Adipose tissue (tissue), 3 donors: Measurements from ENCODE around the gene PNPLA7. TPM values are rescaled to one million over a fixed set of nuclear protein-coding genes. Genes with fewer than 3 reads are reported as not detected.
"Not testable (repeated sequence)": the region's sequence is repeated elsewhere in the genome, so short reads cannot be mapped to it uniquely, and the experiment has no call there.

ENCODE experiments used
- H3K27ac ChIP-seq: one replicate; pipeline ENCODE4 v1.5.1; 2013; ENCODE audit warnings: low read depth, low read length
- WGBS, 3 donors: extraction: QIAGEN DNeasy Blood & Tissue Kit; methylation state at CpG; one replicate each; pipeline ENCODE4 v1.1.7; 2013; 5-methylcytosine and 5-hydroxymethylcytosine counted together
- polyA plus RNA-seq, 3 donors: library from polyadenylated mRNA; stranded (reverse); fragments of 200-250 nt; gene quantifications; one replicate each; pipeline ENCODE4 v1.2.3, GENCODE V29; 2013
- donor health status: healthy with polysubstance abuse.
- donor health status: Bipolar disorder and iron deficiency.
- donor health status: healthy.

PNPLA7 gene
- polyA plus RNA-seq = 10 to 100 TPM in 2 of 3 donors, 1 to 10 TPM in 1; 6.8 to 23.4 (median 22.3) TPM

DNA sequence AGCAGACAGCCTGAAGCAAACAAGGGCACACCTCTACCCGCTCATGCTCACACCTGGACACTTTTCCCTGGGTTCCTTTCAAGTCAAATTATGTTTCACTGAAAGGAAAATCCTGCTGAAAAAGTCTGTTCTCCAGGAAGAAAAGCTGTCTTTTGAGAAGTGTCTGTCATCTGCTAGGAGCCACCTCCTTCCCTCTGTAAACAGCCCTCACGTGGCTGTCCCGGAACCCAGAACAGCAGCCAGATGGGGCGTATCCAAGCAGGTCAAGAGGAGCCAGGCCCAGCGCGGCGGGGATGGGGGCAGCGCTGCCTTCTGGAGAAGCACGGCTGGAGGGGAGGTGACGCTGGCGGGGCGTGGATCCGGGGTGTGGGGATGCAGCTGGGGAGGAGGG lies at the start of gene PNPLA7:
TSS of gene PNPLA7 (minus strand) at position 172 of the 391 bp plus-strand sequence. CDS start 205 bp downstream, outside the sequence.
- H3K27ac ChIP-seq = no peak within 1 kb of the TSS
- WGBS, 3 donors = 1 to 4% (median 2%) methylated on average over 12 to 13 of the region's 13 CpGs

DNA sequence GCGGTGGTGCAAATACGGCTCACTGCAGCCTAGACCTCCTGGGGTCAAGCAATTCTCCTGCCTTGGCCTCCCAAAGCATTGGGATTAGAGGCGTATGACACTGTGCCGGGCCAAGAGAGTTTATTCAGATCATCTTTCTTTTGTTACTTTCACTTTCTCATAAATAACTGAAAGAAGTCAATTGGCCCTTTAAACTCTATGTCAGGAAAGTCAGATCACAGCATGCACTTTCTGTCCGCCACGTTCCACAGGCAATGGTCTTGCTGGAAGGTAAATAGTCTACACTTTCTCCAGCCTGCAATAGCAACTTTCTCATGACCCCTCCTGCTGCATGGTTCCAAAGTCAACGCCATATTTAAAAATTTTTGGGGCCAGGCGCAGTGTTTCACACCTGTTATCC lies 48.7 kb upstream of the PNPLA7 start:
- H3K27ac ChIP-seq = no peak overlapping the region
- WGBS, 3 donors = 77 to 82% (median 82%) methylated on average over 8 of the region's 8 CpGs

DNA sequence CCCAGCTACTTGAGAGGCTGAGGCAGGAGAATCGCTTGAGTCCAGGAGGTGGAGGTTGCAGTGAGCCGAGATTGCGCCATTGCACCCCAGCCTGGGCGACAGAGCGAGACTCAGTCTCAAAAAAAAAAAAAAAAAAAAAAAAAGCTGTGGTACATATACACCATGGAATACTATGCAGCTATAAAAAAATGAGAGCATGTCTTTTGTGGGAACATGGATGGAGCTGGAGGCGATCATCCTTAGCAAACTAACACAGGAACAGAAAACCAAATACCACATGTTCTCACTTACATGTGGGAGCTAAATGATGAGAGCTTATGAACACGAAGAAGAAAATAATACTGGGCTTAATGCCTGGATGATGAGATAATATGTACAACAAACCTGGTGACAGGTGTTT lies 46.4 kb upstream of the PNPLA7 start:
- H3K27ac ChIP-seq = not testable (repeated sequence)
- WGBS, 3 donors = 85 to 98% (median 89%) methylated on average over 7 of the region's 7 CpGs

DNA sequence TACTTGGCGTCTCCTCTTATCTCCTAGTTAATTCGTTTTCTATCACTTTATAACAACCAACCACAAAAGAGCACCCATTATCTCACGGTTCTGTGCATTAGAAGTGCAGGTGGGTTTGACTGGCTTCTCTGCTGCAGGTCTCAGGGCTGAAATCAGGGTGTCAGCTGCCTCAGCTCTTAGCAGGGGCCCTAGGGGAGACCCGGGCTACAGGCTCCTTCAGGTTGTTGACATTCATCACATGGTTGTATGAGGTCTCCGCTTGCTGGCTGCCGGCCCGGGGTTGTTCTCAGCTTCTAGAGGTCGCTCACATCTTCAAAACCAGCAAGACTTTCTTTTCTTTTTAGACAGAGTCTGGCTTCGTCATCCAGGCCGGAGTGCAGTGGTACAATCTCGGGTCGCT lies 43.0 kb upstream of the PNPLA7 start:
- H3K27ac ChIP-seq = no peak overlapping the region

DNA sequence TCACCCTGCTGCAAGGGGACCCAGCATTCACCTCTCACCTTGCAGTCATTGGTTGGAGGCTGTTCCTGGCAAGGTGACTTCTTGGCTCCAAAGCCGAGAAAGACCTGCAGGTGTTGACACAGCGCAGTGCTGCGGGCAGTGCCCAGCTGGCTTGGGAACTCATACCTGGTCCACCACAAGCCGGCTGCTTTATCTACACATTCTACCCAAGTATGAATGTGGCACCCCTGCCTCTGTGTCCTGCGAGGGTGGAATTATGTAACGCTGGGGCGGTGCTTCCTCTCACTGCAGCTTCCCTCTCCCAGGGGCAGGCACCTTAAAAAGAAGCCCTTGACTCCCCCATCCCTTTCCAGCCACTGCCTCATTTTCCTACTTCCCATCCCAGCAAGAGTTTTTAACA lies 42.6 kb upstream of the PNPLA7 start:
- WGBS, 3 donors = 38 to 63% (median 61%) methylated on average over 7 of the region's 7 CpGs
- no peak overlapping the region for H3K27ac ChIP-seq

More for the DNA sequence above, 43.0 kb upstream of the PNPLA7 start:
- WGBS, 3 donors = 30 to 82% (median 78%) methylated on average over 12 of the region's 12 CpGs

DNA sequence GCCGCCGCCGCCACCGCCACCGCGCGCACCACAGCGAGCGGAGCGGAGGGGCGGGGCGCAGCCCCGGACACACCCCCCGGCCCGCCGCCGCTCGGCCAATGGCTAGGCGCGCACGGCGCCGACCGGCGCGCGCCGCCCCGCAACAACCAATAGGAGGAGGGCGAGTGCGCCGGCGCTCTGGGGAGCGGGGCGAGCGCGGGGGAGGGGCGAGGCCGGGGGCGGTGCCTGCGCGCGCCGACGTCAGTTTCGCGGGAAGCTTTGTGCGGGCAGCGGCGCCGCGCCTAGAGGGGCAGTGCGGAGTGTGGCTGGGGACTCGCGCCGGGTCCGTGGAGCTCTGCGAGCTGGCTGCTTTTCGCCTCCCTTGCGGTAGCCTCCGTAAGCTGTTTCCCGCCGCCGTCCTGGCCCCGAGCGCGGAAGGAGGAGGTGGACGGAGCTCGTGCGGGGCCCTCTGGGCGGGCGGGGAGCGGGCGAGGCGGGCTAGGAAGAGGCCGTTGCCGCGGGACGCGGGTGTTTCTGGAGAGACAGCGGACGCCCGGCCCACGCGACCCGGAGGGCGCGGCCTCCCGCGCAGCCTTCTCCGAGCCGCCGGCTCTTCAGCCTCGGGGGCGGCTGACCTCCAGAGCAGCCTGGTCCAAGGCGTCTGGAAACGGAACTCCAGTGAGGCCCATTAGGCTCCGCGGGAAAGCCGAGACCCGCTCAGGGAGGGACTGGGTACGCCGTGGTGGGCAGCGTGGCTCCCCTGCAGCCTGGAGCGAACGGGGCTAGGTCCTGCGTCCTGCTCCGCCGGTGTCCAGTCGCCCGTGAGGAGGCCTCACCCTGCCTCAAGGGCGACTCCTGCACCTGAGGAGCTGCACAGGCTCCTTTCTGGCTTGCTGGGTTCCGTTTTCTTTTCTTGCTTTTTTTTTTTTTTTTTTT lies 40.5 kb upstream of the PNPLA7 start, which contains the start of gene ZMYND19:
TSS of gene ZMYND19 (minus strand) at position 44 of the 915 bp plus-strand sequence. CDS start 249 bp downstream, outside the sequence.
- 0 to 1% (median 1%) methylated on average over 98 to 113 of the region's 113 CpGs for WGBS, 3 donors

DNA sequence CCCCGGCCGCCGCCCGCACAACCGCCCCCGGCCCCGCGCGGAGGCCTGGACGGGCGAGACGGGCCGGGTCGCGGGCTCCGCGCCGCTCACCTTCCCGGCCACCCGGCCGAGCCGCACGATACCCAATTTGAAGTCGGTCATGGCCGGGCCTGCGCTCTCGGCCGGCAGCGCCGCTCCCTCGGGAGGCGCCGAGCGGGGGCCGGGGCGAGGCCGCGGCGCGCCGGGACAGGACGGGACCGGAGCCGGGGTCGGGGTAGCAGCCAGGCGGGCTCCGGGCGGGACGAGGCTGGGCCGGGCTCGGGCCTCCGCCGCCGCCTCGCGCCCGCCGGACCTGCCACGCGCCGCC lies 39.9 kb upstream of the PNPLA7 start:
- H3K27ac ChIP-seq = no peak overlapping the region
- WGBS, 3 donors = 0 to 1% (median 1%) methylated on average over 24 to 61 of the region's 61 CpGs

More for the DNA sequence above, 40.5 kb upstream of the PNPLA7 start, which contains the start of gene ZMYND19:
- H3K27ac ChIP-seq = no peak within 1 kb of the TSS

DNA sequence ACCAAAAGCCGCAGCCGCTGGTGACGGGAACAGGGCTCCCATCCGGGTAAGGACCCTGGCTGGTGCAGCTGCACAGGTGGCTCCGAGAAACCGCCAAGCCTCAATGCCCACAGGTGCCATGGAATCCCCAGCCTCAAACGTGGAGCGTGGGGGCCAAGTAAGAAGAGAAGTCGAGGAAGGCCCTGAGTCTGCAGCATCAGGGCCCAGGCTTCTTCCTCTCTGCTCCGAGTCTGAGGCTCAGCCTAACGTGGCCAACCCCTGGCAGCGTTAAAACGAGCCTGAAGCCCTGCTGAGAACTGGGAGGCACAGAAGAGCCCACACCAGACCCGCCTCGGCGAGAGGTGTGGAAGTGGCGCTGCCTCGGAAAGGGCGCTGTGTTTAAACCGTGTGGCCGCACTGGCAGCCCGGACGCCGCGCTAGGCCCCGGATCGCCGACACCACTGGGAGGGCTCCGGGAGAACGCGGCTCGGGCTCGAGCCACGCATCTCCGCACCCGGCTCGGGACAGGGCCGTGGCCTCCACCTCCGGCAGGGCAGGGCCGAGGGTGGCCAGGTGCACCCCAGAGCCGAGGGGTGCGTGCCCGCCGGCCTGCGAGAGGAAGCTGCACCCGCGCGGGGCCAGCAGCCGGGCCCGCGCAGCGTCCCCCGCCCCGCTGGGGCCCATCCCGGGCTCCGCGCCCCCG lies 39.4 kb upstream of the PNPLA7 start:
- 8 to 9% (median 8%) methylated on average over 43 to 58 of the region's 58 CpGs for WGBS, 3 donors
- H3K27ac ChIP-seq = no peak overlapping the region

DNA sequence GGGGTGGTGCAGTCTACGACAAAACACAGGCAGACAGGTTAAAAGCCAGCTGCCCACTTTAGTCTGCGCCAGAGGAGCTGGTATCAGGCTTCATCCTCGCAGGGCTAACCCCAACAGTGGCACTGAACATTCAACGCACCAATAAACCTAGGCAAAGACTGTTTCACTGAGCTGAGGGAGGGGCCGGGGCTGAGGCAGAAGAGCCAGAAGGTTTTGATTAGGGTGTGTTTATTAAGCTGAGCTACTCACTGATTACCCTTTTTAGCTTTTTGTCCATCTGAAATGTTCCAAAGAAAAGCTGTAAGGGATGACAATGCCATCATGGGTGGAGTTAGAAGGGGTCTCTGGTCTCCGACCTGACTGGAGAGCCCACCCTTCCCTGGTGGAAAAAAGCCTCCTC lies 38.7 kb upstream of the PNPLA7 start:
- WGBS, 3 donors = 85 to 93% (median 92%) methylated on average over 6 of the region's 6 CpGs
- no peak overlapping the region for H3K27ac ChIP-seq

DNA sequence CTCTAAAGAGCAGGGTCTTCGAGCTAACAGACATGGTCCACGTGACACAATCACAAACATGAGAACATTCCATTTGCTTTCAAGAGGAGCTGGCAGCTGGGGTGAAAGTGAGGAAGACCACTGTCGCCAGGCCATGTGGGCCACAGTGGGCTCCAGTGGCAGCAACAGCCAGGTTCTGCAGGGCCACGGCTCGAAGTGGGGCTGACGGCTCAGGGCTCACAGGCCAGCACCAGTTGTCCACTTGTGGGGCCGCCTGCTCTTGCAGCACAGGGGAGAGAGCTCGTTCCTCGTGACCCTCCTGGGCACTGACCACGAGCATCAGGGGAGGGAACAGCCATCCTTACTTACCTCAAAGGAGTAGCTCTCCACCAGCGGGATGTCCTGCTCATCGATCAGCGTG lies 38.1 kb upstream of the PNPLA7 start:
- no peak overlapping the region for H3K27ac ChIP-seq
- 88 to 89% (median 88%) methylated on average over 13 of the region's 13 CpGs for WGBS, 3 donors

DNA sequence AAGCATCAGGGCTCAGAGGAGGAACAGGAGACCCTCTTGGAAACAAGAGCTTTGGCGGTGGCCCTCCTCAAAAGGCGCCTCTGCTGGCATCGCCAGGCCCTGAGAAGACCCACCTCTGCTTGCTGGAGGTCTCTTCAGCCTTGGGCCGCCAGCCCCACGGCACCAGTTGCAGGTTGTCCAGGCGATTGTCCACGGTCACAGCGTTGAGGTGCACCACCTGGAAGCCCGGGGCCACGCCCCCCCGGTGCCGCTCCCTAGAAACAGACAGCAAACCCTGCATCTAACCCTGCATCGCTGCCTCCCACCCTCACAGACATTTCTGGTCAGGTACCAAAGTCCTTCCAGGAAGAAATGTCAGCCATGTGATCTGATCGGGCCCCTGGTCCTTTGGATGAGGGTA lies 36.7 kb upstream of the PNPLA7 start:
- 94 to 97% (median 96%) methylated on average over 14 of the region's 14 CpGs for WGBS, 3 donors
- no peak overlapping the region for H3K27ac ChIP-seq

DNA sequence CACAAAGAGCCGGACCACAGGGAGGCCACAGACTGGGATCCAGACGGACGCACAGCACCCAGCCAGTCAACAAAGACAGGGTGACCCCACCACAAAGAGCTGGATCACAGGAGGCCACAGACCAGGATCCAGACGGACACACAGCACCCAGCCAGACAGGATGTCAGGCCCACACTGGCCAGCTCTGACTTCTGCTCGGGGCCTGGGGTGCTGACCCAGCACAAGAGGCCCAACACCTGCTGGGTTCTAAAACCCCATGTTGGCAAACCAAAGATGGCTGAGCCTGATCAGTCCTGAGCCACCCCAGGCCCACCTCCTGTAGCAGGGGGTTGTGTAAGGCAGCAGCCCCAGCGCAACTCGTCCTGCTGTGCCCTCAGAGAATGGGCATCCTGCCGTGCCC lies 33.8 kb upstream of the PNPLA7 start:
- WGBS, 3 donors = 79 to 85% (median 83%) methylated on average over 8 of the region's 8 CpGs
- H3K27ac ChIP-seq = no peak overlapping the region

DNA sequence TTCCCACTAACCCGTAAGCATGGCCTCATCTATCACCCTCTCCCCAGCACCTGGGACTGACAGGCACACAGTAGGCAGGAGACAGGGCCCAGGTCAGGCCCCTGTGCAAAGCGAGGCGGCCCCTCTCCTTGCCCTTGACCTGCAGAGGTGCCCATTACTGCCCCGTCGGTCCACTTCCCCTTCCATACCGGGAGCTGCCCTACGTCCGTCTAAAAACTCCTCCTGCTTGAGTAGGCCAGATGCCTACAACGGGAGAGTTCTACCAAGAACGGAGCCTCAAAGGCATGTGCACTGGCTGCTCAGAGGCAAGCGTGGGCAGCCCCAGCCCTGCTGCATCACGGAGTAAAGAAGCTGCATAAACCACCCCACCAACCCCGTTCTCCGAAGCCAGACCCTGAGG lies 33.1 kb upstream of the PNPLA7 start:
- H3K27ac ChIP-seq = no peak overlapping the region
- WGBS, 3 donors = 86 to 89% (median 86%) methylated on average over 14 of the region's 14 CpGs

DNA sequence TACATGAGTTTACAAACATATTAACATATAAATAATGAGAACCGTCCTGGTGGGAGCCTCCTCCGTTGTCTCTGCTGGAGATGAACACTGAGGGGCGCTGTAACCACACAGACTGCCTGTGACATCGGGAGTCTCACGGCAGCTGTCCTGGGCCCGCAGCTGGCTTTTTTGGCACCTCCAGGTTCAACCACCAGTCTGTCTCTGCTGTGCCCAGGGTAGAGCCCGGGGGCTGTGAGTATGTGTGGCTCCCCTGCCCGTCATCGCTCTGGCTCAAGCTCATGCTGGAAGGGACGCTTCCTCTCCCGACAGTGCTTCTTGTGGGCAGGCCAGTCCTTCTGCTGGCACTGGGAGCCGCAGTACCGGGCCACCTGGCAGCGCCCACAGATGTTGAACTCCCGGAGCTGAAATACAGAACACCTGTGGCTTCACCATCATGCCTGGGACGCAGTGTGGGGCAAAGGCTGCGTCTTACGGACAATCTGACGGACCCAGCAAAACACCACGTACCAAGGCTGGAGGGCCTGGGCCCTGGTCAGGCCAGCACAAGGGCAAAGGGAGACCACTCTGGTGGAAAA lies 32.2 kb upstream of the PNPLA7 start:
- 66 to 85% (median 82%) methylated on average over 20 of the region's 20 CpGs for WGBS, 3 donors
- no peak overlapping the region for H3K27ac ChIP-seq

DNA sequence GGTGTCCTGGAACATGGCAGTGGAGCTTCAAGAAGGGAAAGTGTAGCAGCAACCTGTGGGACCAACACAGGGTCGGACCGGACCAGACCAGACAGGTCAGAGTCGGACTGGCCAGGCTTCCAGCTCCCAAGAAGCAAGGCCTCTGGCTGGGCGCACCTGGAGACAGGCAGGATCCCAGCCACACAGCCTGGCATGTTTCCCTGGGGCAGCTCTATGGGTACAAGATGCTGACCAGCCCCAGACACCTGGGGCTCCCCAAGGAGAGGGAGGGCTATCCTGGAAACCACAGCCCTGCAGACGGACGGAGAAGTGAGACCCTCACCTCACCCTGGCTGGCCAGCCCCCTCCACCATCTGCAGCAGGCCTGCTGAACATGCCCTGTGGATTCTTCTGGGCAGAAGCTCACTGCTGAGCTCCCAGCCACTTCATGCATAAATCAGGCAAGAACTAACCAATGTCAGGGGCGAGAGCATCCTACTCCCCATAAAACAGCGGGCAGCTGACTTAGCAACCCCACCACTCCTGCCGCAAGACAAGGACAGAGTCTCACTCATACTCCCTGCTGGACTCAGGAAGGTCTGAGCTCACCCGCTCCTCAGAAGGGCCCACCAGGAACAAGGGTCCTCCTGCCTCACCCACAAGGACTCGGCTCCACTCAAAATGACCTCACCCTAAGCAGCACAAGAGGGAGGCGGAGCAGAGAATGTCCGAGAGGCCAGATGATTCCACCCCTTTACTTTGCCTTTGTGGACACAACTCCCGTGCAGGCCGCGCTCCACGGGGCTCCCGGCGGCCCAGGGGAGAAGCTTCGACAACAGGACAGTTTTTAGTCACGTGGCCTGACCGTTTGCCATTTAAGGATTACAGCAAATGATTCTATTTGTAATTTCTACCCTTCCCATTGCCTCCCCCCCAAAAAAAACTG lies 31.4 kb upstream of the PNPLA7 start:
- WGBS, 3 donors = 85 to 92% (median 92%) methylated on average over 22 of the region's 22 CpGs
- no peak overlapping the region for H3K27ac ChIP-seq

DNA sequence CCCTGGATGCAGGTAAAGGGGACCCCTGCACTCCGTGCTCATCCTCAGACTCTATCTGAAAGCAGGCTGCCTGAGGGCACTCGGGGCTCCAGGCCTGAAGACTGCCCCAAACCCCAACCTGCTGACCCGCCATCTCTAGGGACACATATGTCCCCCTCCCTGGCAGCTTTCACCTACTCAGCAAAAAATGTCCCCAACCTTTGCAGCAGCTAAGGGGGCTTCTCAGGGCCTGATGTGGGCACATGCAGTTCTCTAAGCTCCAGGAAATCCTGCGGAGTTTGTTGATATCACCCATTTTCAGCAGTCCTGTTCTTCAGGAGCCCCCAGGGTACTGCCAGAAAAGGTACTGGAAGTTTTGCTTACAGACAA lies 30.7 kb upstream of the PNPLA7 start:
- H3K27ac ChIP-seq = no peak overlapping the region
- whole genome bisulfite sequencing, 3 donors = 94 to 99% (median 96%) methylated on average over 4 of the region's 4 CpGs

DNA sequence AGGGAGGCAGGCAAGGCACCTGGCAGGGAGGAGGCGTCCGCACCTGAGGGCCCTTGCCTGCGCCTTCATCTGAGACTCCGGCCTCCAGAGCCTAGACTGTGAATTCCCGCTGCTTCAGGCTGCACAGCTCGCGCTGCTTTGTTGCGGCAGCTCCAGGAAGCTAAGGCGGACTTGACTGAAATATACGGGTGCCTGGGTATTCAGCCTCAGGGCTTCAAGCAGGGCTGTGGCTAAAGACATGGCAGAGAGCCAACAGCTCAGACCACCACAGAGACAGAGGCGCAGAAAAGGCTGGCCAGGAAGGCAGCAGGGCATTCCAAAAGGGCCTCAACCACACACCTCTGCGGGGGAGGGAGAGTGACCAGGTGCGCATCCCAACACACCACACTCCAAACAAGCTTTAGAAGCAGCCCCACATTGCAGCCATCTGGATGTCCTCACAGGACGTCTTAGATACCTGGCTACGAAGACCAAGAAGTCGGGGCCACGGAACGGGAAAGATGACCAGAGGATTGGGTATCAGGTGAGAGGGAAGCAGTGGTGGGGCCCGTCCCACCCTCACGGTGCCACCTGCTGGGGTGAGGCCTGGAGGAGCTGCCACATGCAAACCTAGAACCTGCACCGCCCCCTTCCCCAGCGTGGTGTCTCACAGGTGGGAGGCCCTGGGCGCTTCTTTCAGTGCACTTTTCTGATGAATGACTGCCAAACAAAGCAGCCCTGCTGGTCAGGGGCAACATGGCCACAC lies 30.2 kb upstream of the PNPLA7 start:
- no peak overlapping the region for H3K27ac ChIP-seq
- WGBS, 3 donors = 84 to 87% (median 87%) methylated on average over 23 of the region's 23 CpGs

DNA sequence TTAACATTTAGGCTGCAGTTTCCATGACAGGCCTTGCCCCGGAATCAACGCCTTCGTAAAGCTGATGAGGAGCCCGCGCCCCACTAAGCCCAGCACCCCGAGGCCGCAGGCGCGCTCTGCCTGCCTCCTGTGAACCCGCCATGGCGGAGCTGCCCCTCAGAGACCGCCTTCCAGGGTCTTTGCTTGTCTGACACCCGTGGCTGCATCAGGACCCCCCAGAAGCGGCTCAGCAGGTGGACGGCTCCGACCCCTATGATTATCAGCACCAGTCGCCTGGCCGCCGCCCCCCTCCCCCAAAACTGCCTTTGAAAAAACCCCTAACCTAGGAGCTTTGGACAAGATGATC lies 29.0 kb upstream of the PNPLA7 start:
- H3K27ac ChIP-seq = no peak overlapping the region
- 30 to 41% (median 36%) methylated on average over 19 of the region's 19 CpGs for WGBS, 3 donors
